H9 (cell line): Measurements from ENCODE around the gene SIRT7. TPM values are rescaled to one million over a fixed set of nuclear protein-coding genes. Genes with fewer than 3 reads are reported as not detected.
A peak's percentile ranks its signal among the peaks of the same experiment; 100 is the strongest.

Experiments
- DNase-seq: peaks from one replicate; pipeline ENCODE4 v3.0.0-alpha.2; 2017
- H2AFZ ChIP-seq: one replicate; pipeline ENCODE4 v1.6.1; 2013; ENCODE audit warnings: mild to moderate bottlenecking, low read length, control low read depth, moderate library complexity
- H2AK5ac ChIP-seq: 2 replicates; pipeline ENCODE4 v1.6.1; 2013; ENCODE audit warnings: low read length, control low read depth, mixed read lengths; ENCODE audit not compliant: insufficient read length
- H2BK120ac ChIP-seq: one replicate; pipeline ENCODE4 v1.6.1; 2013; ENCODE audit warnings: low read depth, mild to moderate bottlenecking, low read length, control low read depth, inconsistent platforms; ENCODE audit not compliant: poor library complexity, severe bottlenecking
- H2BK12ac ChIP-seq: 2 replicates; pipeline ENCODE4 v1.6.1; 2013; ENCODE audit warnings: low read length, control low read depth, mixed read lengths, low read depth; ENCODE audit not compliant: insufficient read length
- H2BK15ac ChIP-seq: 2 replicates; pipeline ENCODE4 v1.6.1; 2013; ENCODE audit warnings: low read depth, low read length, control low read depth
- H2BK20ac ChIP-seq: one replicate; pipeline ENCODE4 v1.6.1; 2013; ENCODE audit warnings: low read depth, mild to moderate bottlenecking, low read length, control low read depth, inconsistent platforms; ENCODE audit not compliant: poor library complexity, severe bottlenecking
- H2BK5ac ChIP-seq: 2 replicates; pipeline ENCODE4 v1.6.1; 2013; ENCODE audit warnings: low read length, control low read depth, mixed read lengths; ENCODE audit not compliant: insufficient read length
- H3K14ac ChIP-seq: 2 replicates; pipeline ENCODE4 v1.6.1; 2013; ENCODE audit warnings: low read length, control low read depth; ENCODE audit not compliant: insufficient read depth
- H3K18ac ChIP-seq: 2 replicates; pipeline ENCODE4 v1.6.1; 2013; ENCODE audit warnings: low read depth, mild to moderate bottlenecking, mixed read lengths, low read length, control low read depth; ENCODE audit not compliant: insufficient read length
- H3K23ac ChIP-seq: 2 replicates; pipeline ENCODE4 v1.6.1; 2013; ENCODE audit warnings: low read length, control low read depth, mixed read lengths, low read depth; ENCODE audit not compliant: insufficient read length
- H3K23me2 ChIP-seq: 2 replicates; pipeline ENCODE4 v1.6.1; 2013; ENCODE audit warnings: low read depth, mild to moderate bottlenecking, mixed read lengths, low read length, control low read depth; ENCODE audit not compliant: insufficient read length, poor library complexity, severe bottlenecking
- H3K27ac ChIP-seq: 2 replicates; pipeline ENCODE4 v1.5.1; 2013; ENCODE audit warnings: low read length, control low read depth, mixed read lengths, low read depth; ENCODE audit not compliant: insufficient read length
- H3K27me3 ChIP-seq: 2 replicates; pipeline ENCODE4 v1.6.1; 2013; ENCODE audit warnings: low read length, control low read depth, inconsistent platforms; ENCODE audit not compliant: insufficient read depth
- H3K4ac ChIP-seq: 2 replicates; pipeline ENCODE4 v1.6.1; 2013; ENCODE audit warnings: low read depth, mild to moderate bottlenecking, control low read depth, inconsistent platforms, low read length, moderate library complexity
- H3K4me1 ChIP-seq: 2 replicates; pipeline ENCODE4 v1.6.1; 2013; ENCODE audit warnings: low read length, control low read depth, inconsistent platforms; ENCODE audit not compliant: insufficient read depth
- H3K4me2 ChIP-seq: 2 replicates; pipeline ENCODE4 v1.6.1; 2013; ENCODE audit warnings: low read length, control low read depth, mixed read lengths; ENCODE audit not compliant: insufficient read length, insufficient read depth
- H3K56ac ChIP-seq: 2 replicates; pipeline ENCODE4 v1.6.1; 2013; ENCODE audit warnings: low read depth, mild to moderate bottlenecking, mixed read lengths, low read length, control low read depth; ENCODE audit not compliant: insufficient read length
- H3K79me1 ChIP-seq: 2 replicates; pipeline ENCODE4 v1.6.1; 2013; ENCODE audit warnings: low read depth, mild to moderate bottlenecking, moderate library complexity, low read length, control low read depth, inconsistent platforms; ENCODE audit not compliant: insufficient read depth, poor library complexity, severe bottlenecking
- H3K79me2 ChIP-seq: 2 replicates; pipeline ENCODE4 v1.6.1; 2013; ENCODE audit warnings: low read length, control low read depth, inconsistent platforms; ENCODE audit not compliant: insufficient read depth
- H3K9ac ChIP-seq: 2 replicates; pipeline ENCODE4 v1.6.1; 2013; ENCODE audit warnings: low read length, control low read depth, mixed read lengths; ENCODE audit not compliant: insufficient read length; ENCODE audit errors: extremely low read depth
- H3K9me3 ChIP-seq: one replicate; pipeline ENCODE4 v1.6.1; 2013; ENCODE audit warnings: low read depth, low read length, inconsistent platforms; ENCODE audit not compliant: control insufficient read depth
- H3T11ph ChIP-seq: one replicate; pipeline ENCODE4 v1.6.1; 2013; ENCODE audit warnings: mild to moderate bottlenecking, low read length, control low read depth, inconsistent platforms
- H4K20me1 ChIP-seq: one replicate; pipeline ENCODE4 v1.6.1; 2013; ENCODE audit not compliant: control insufficient read depth, insufficient read length, insufficient read depth
- H4K5ac ChIP-seq: 2 replicates; pipeline ENCODE4 v1.6.1; 2013; ENCODE audit warnings: low read depth, mild to moderate bottlenecking, mixed read lengths, low read length, control low read depth; ENCODE audit not compliant: insufficient read length
- H4K8ac ChIP-seq: replicated peaks from 2 replicates; pipeline ENCODE4 v1.6.1; 2013; ENCODE audit warnings: low read length, control low read depth, mixed read lengths, low read depth; ENCODE audit not compliant: insufficient read length
- H4K91ac ChIP-seq: 2 replicates; pipeline ENCODE4 v1.6.1; 2013; ENCODE audit warnings: low read depth, mild to moderate bottlenecking, moderate library complexity, mixed read lengths, low read length, control low read depth; ENCODE audit not compliant: insufficient read length
- H3K27ac Mint-ChIP-seq, 3 experiments: 2 replicates in 2 of 3; 3 replicates in 1 of 3; pipeline ENCODE4 v1.8.0; 2020 to 2021; ENCODE audit warnings: mixed read lengths in 3 of 3, mild to moderate bottlenecking in 1 of 3, moderate library complexity in 1 of 3
- H3K27me3 Mint-ChIP-seq: 2 replicates; pipeline ENCODE4 v1.8.0; 2021; ENCODE audit warnings: low read depth, mild to moderate bottlenecking, moderate library complexity, mixed read lengths
- H3K36me3 Mint-ChIP-seq, 3 experiments: 2 replicates in 2 of 3; 3 replicates in 1 of 3; pipeline ENCODE4 v1.8.0; 2020 to 2021; ENCODE audit warnings: low read depth in 3 of 3, mixed read lengths in 3 of 3; ENCODE audit not compliant: insufficient read depth in 1 of 3
- H3K4me1 Mint-ChIP-seq, 2 experiments: 2 replicates each; pipeline ENCODE4 v1.8.0; 2020; ENCODE audit warnings: mixed read lengths in 2 of 2
- H3K4me3 Mint-ChIP-seq, 2 experiments: 2 replicates in 1 of 2; 3 replicates in 1 of 2; pipeline ENCODE4 v1.8.0; 2020 to 2021; ENCODE audit warnings: mild to moderate bottlenecking in 2 of 2, mixed read lengths in 2 of 2, moderate library complexity in 1 of 2
- H3K9me3 Mint-ChIP-seq, 2 experiments: 2 replicates in 1 of 2; 3 replicates in 1 of 2; pipeline ENCODE4 v1.8.0; 2020; ENCODE audit warnings: mild to moderate bottlenecking in 2 of 2, mixed read lengths in 2 of 2, moderate library complexity in 1 of 2
- CTCF ChIP-seq: fragments of 200-600 bp; sonication (generic); conservative IDR thresholded peaks from 3 replicates; pipeline ENCODE4 v1.8.0; 2021; ENCODE audit warnings: antibody characterized with exemption, mild to moderate bottlenecking
- WGBS: extraction: QIAGEN DNeasy Blood & Tissue Kit; methylation state at CpG from one replicate; pipeline ENCODE4 v1.1.7; 2013; ENCODE audit warnings: missing lambda C conversion rate, low lambda C conversion rate, mixed read lengths; ENCODE audit not compliant: insufficient read length; ENCODE audit errors: extremely low coverage; 5-methylcytosine and 5-hydroxymethylcytosine counted together
- total RNA-seq: library from RNA; stranded (reverse); gene quantifications from 2 replicates; pipeline ENCODE4 v1.2.1, GENCODE V29; 2021

SIRT7 gene
- total RNA-seq, 1 experiment from 2014 or later: 29.7 TPM

GRCh38 chr17:81863833-81864768 lies 53.9 kb downstream of the SIRT7 start:
- H3K4me3 Mint-ChIP-seq: no peak overlapping the region; a peak in 1 of 5 replicates
- H3K36me3 Mint-ChIP-seq: peaks cover 13 to 35% (median 35%) of the 10 kb centered on the region in 3 experiments; a peak in 6 of 7 replicates
- H3K4ac ChIP-seq: no peak overlapping the region
- H3K56ac ChIP-seq: no peak overlapping the region
- peaks cover 10% of the 10 kb centered on the region for H3K23me2 ChIP-seq
- no peak overlapping the region for H2BK5ac ChIP-seq
- H3K79me2 ChIP-seq: peaks cover 8% of the 10 kb centered on the region; the same call in 1 of the 2 replicates
- no peak overlapping the region for H4K91ac ChIP-seq
- no peak overlapping the region for H2BK120ac ChIP-seq
- H3K27ac ChIP-seq: no peak overlapping the region
- no peak overlapping the region for H3K4me2 ChIP-seq
- H2BK12ac ChIP-seq: no peak overlapping the region
- H3K9me3 ChIP-seq: no peaks in the 10 kb centered on the region
- peaks cover 3% of the 10 kb centered on the region; the same call in 1 of the 2 replicates for H3K4me1 ChIP-seq
- H3K18ac ChIP-seq: no peak overlapping the region
- TF ChIP-seq CTCF: peak; percentile 38; the same call in 2 of the 3 replicates
- H3K23ac ChIP-seq: no peak overlapping the region
- no peak overlapping the region for H3T11ph ChIP-seq
- no peak overlapping the region for H3K14ac ChIP-seq
- peak; percentile 71 for DNase-seq
- no peak overlapping the region for H4K8ac ChIP-seq
- H3K27me3 ChIP-seq: no peaks in the 10 kb centered on the region
- H3K79me1 ChIP-seq: peaks cover 8% of the 10 kb centered on the region
- no peak overlapping the region for H4K5ac ChIP-seq
- H3K9ac ChIP-seq: no peak overlapping the region
- no peaks in the 10 kb centered on the region for H4K20me1 ChIP-seq
- H2AK5ac ChIP-seq: no peak overlapping the region
- no peak overlapping the region for H3K27ac Mint-ChIP-seq
- no peak overlapping the region for H2BK20ac ChIP-seq
- H2AFZ ChIP-seq: no peak overlapping the region
- no CpG with 5 or more reads among the region's 9 CpGs for WGBS
- peaks cover 0 to 3% of the 10 kb centered on the region in 2 experiments; a peak in 1 of 5 replicates for H3K9me3 Mint-ChIP-seq
- peaks cover 19 to 34% of the 10 kb centered on the region in 2 experiments for H3K4me1 Mint-ChIP-seq
- H3K27me3 Mint-ChIP-seq: peaks cover 2% of the 10 kb centered on the region
- no peak overlapping the region for H2BK15ac ChIP-seq
